CD4-positive, alpha-beta T cell treated with Interleukin-15 for 1 hour (primary cell): ENCODE measurements around the gene CADM2.

Source experiments
- DNase-seq: peaks from one replicate; pipeline ENCODE4 v3.0.0-alpha.2; 2020

CADM2 gene

DNA sequence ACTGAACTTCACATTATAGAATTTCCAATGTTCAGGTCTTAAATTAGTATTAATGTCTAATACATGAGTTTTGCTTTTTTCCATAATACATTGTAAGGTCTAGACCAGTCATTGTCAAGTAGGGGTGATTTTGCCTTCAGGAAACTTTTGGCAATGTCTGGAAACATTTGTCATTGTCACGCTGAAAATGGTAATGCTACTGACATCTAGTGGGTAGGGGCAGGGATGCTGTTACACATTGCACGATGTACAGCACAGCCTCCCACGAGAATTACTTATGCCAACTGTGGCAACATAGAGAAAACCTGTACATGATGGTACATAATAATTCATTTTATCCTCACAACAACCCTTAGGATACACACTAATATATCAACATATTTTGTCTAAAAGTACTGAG is 384.1 kb downstream of the CADM2 start:
- DNase-seq = no peak

DNA sequence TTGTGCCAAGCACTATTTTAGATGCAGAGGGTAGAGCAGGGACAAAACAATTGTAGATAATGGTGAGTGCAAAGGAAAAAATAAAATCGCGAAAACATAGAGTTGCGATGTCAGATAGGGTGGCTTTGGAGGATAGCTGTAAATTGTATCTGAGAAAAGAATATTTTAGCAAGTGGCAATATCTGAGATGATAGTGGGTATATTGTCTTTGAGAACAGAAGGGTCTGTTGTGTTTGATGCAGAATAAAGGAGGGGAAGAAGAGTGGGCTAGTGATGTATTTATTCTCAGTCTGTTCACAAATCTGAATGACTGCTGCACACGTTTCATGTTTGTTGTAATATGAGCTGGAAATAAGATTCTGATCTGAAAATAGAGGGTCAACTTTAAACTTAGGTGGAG is 396.8 kb downstream of the CADM2 start:
- DNase-seq = no peak

DNA sequence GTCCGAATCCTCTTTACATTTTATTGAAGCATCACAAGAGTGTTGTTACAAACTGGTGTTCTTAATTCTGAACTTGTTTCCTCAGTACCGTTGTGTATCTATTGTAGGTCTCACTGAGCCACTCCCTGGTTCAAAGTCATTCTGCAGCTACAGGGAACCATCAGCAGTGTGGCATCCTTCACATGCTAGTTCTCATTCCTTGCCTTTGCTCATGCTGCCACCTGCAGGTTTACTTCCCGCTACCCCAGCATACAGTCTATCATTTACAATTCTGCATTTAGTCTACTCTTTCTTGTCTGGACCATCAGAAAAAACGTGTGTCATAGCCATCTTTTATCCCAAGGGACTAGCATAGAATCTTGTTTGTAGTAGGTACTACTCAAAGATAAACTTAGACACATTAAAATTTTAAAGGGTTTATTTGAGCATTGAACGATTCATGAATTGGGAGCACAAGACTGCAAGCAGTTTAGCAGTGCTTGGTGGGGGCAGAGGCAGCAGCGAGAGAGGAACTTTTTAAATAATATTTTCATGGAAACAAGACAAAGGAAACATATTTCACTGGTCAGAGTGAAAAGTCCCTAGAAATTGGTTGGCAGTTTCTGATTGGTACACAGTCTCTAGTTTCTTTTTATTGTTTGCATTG is 402.1 kb downstream of the CADM2 start:
- no peak for DNase-seq

DNA sequence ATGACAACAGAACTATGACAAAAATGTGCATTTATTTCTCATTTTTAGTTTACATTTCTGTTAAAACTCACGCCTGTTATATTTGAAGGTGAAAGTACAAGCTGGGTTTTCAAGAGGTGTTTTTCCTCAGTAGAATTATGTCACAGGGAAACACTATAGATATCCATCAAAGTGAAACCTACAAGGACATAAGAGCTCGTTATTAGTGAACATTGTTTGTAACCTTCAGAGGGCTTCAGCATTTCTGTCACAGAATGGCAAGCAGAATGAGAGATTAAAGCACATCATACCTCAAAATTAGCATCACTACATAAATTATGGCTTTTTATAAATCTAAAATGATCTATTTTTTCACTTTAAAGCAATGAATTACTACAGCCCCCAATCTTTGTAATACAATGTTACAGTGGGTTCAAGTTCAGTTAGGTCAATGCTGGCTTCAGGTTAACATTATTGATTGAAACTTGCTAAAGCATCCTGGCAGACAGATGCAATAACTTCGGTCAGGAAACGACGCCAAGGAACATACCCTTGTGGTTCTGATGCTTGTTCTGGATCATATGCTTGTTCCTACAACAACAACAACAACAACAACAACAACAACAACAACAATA is 405.6 kb downstream of the CADM2 start:
- DNase-seq = no peak

DNA sequence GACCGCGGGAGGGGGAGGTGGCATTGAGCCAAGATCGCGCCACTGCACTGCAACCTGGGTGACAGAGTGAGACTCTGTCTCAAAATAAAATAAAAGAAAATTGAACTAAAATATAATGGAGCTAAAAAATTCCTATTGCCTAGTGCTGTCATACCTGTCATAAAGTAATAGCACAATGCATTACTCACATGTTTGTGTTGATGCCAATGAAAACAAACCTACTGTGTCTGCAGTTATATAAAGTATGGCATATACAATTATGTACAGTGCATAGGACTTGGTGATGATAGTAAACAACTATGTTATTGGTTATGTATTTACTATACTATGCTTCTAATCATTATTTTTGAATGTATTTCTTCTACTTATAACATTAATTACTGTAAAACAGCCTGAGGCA is 411.6 kb downstream of the CADM2 start:
- no peak for DNase-seq

DNA sequence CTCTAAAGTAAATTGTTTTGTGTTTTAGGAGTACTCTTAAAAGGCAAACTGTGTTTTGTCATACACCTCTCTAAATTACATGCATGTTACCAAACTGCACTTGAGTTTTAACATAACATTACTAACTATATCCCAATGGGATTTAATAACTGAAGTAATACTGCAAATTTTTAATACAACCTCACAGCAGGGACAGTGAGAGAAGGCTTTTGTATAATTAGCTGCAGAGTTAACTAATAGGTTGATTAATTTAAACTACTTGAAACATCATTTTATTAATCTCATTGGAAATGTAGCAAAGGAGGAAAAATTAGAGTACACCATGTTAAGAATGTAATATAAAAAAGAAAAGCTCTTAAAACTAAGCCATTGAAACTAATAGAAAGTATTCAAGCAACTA is 417.3 kb downstream of the CADM2 start:
- no peak for DNase-seq

DNA sequence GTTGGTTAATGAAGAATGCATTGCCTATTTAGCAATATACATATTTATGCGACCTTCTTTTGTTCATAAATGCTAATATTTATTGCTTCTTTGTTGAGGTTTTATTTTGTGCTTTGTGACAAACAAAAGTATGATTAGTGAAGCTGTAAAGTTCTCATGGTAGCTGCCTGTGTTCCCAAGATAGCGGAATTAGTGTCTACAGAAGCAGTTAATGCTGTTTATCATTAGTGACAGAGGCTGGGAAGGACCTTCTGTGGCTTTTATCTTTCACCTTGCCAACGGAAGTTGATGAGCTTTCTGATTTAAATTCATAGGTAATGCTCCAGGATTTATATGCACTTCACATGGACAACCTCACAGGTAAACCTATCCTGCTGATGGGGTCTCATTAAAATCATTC is 418.3 kb downstream of the CADM2 start:
- no peak for DNase-seq

DNA sequence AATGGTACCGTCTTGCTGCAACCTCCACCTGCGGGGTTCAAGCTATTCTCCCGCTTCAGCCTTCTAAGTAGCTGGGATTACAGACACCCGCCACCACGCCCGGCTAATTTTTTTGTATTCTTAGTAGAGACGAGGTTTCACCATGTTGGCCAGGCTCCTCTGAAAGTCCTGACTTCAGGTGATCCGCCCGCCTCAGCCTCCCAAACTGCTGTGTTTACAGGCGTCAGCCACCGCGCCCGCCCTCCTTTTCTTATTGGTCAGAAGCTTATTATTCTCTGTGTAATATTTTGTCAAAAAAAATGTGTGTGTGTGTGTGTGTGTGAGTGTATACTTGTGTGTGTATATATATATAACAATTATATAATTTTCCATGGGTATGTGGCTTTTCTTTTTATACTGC is 425.6 kb downstream of the CADM2 start:
- no peak for DNase-seq

DNA sequence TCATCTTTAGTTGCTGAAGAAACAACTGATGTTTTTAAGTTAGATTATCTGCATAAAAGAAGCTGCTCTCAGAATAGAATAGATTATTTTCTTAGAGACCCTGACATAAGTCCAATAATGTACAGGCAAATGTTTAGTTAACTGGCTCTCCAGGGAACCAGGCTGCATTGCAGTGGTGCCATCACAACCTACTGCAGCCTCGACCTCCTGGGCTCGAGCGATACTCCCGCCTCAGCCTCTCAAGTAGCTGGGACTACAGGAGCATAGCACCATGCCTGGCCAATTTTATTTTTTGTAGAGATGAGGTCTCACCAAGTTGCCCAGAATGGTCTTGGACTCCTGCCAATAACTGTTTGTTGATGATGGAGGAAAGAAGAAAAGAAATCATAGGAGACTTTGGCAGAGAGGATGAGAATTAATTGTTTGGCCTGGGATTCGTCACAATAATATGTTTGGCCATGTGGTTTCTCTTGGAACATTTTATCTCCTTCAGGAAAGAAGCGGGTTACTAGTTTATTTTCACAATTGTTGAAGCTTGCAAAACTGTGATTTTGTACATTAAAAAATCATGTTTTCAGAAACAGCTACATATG is 429.2 kb downstream of the CADM2 start:
- no peak for DNase-seq

DNA sequence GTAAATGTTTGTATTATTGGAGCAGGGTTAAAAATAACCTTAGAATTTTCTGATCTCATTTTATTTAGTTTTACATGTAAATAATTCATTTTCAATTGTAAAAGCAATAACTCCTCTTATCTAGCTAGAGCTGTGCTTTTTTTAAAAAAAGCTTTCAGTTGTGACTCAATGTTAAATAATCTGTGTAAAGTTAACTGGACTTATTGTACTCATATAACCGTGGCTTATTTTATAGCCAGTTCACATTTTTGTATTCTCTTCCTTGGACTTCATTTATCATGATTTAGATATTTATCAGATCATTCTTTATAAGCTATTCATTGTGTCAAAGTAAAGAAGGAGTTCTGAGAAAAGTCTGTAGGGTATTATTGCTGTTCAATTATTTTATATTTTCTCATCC is 435.6 kb downstream of the CADM2 start:
- no peak for DNase-seq

DNA sequence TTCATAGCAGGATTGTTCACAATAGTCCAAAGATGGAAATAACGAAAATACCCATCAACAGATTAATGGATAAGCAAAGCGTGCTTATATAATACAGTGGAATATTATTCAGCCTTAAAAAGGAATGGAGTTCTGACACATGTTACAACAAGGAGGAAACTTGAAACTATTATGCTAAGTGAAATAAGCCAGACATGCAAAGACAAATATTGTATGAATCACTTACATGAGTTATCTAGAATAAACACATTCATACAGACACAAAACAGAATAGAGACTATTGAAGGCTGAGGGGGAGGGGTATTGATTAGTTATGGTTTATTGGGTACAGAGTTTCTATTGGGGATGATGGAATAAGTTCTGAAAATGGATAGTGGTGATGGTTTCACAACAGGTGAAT is 438.6 kb downstream of the CADM2 start:
- DNase-seq = no peak

DNA sequence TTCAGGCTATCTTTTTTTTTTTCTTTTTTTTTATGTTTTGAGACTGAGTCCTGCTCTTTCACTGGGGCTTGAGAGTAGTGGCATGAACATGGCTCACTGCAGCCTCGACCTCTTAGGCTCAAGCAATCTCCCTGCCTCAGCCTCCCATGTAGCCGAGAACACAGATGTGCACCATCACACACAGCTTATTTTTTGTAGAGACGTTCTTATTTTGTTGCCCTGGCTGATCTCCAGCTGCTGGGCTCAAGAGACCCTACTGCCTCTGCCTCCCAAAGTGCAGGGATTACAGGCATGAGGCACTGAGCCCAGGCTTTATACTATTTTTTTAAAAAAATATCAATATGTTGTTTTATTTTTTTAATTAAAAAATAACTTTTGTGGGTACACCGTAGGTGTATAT is 467.3 kb downstream of the CADM2 start:
- DNase-seq = no peak

DNA sequence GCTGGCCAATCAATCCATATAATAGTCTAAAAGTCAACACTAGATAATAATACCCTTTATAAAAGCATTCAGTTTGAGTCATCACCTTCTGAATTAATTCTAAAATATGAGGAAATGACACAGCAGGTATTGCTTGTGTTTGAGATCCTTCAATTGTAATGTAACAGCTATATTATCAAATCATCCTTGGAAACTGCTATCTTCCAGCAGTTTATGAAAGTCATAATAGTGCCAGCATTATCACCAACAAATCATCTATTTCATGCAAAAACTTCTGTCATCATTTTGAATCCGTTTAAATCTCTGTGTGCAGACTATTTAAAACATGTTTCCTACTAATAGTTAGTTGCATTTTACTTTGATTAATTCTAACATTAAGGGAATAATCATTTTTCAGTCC is 468.7 kb downstream of the CADM2 start:
- no peak for DNase-seq

DNA sequence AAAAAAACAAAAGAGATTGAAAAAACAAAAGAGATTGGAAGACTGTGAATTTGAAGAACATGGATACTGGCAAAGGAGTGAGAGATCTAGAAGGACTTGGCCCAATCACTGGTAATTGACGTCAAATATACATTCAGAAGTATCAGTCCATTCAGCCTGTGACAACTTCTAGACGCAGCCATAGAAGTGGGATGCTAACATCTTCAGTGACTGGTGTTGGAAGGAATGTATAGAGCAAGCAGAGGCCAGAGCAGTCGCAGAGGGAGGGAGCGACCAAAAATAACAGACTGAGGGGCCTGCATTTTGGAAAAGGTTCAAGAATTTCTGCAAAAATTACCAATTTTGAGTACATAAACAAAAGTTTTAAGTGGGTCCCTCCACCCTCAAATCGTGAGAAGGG is 473.3 kb downstream of the CADM2 start:
- no peak for DNase-seq

DNA sequence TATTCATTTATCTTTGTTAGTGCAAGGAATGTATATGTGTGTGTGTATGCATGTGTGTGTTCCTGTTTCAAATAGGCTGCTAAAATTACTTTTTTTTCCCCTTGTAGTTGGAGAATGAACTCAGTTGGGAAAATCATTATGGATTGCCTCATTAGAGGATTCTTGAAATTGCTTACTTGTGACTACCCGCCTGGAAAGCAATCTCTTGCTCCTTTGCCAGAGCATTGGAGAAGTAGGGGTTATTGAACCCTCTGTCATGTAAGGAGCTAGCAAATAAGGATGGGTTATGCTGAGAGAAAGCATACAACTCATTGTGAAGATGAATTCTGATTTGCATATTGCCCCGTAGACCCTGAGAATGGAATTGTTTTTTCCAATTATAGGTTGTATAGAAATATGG is 474.5 kb downstream of the CADM2 start:
- no peak for DNase-seq

DNA sequence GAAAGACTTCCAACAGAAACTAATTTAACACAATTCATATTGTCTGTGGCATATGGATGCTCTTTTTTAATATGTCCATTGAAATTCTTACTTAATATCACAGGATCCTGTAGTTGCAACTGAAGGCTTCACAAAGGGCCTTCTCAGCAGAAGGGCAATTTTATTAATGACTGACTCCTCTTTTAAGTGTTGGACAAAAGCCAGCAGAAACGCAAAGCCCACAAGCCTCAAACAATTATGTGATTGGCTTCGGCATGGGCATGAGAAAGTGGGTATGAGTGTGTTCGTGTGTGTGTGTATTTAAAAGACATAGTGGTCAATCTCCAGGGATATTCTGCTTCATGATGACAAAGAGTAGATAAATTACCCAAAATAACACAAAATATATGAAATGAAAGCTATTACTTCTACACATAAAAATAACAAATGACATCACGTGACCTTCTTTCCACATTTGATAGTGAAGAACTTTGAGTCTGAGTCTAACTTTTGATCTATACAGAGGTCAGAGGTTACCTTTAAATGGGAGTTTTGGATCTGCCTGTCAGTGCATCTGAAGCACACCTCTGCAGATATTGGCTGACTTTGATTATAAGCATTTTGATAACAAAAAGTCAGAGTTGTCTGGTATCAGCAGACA is 496.9 kb downstream of the CADM2 start:
- no peak for DNase-seq

DNA sequence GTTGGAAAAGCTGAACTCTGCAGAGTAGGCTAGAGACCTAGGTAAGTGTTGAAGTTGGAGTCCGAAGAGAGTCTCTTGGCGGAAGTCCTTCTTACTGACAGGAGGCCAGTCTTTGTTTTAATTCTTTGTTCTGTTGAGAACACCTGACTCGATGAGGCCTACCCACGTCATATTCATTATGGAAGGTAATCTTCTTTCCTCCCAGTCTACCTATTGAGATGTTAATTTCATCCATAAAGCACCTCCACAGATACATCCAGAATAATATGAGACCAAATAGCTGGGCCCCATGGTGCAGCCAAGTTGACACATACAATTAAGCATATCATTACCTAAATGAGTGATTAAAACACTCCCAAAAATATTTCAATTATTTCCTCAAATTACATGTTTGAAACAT is 515.5 kb downstream of the CADM2 start:
- no peak for DNase-seq

DNA sequence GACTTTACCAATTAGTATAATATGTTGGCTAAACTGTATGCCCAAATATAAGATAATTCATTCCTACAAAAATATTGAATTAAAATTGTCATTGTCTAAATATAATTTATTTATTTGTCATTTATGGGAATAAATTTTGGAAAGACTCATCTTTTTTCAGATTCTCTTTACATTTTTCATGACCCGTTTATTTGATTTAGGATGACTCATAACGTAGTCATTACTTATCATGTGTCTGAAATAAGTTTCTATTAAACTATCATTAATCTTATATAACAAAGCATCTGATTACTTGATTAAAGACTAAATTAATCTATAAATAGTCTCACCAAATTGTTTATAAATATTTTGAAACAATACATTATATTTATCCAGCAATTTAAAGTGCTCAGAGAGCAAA is 516.6 kb downstream of the CADM2 start:
- DNase-seq = no peak

DNA sequence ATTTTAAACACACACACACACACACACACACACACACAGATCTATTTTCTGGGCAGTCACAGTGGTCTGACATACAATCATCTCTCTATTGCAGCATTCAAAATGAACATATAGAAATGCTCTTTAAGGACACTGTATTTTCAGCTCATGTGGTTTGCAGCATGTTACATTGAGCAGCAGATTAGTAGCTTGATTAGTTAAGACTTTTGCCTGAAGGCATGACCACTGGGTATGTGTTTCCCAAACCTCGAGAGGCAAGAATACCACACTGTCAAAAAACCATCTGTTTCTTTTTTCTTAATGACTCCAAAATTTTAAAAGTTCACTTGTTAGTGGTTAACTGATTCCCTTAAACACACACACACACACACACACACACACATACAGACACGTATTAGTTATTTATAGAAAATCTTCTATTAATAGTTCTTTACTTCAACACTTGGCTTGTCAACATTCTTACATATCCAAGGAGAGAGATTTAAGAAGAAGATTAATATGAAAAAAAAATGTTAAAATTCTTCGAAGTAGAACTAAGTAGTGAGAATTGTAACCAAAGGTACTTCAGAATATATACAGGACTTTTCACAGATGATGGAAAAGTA is 518.2 kb downstream of the CADM2 start:
- no peak for DNase-seq

DNA sequence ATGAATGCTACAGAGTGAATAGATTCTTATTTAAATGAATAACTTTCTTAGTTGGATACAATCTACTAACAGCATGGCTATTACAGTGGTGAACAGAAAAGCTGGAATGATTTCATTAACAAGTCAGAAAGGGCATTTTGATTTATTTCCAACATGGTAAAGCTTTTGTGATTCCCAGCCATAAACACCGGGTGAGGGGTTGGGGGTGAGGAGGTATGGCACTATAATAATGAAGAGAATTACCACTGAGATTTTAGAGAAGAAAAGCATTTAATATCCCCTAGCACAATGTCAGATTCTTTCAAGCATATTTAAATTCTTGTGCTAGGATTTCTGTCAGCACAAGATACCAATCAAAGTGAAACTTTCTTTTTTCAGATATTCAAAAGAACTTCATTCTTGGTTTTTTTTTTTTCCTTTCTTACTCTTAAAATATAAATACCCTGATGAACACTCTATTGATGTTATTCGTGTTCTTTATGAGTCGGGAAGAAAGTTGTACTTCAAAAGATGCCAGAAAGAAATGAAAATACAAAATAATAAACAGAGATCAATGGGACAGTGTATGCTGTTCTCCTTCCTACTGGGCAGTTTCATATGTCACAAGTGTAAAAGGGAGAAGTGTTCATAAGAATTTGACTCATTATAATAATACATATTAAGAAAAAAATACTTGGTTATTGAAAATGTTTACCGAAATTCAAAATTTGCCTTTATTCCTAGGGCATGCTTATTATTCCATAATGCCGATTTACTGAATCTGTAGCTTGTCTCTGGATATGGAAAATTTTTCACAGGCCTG is 522.8 kb downstream of the CADM2 start:
- no peak for DNase-seq

DNA sequence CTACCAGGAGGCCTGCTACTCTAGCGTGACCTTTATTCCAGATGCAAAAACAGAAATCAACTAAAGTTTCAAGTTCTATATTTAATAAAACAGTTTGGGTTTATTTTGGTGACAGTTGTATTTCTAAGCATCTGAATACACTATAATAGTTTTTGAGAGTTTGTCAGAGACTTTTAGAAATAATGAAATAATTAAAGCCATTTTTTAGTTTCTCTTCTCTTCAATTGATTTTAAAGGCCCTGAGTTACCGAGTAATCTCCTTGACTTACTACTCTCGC is 523.4 kb downstream of the CADM2 start:
- DNase-seq = no peak

DNA sequence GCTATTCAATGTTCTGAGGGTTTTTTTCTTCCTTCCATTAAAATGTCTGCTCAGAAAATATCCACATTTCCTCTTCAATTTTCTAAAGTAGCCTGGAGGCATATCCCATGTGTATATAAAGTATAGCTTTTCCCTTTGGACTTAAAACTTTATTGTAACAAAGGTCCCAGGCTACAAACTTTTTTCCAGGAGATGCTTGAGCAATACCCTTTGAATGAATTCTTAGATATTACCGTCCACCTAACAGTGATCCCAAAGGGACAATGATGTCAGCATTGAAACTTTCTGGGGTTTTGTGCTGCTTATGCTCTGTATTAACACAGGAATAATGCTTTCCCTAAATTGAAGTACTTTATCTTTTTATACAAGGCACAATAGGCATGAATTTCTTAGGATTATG is 525.2 kb downstream of the CADM2 start:
- DNase-seq = no peak

DNA sequence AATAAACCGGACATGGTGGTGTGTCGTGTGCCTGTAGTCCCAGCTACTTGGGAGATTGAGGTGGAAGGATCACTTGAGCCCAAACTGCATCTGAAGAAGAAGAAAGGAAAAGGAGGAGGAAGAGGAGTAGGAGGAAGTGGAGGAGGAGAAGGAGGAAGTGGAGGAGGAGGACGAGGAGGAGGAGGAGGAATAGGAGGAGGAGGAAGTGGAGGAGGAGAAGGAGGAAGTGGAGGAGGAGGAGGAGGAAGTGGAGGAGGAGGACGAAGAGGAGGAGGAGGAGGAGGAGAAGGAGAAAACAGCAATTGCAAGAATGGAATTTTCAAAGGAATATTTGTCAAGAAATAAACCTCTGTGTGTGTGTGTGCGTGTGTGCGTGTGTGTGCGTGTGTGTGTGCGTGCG is 528.6 kb downstream of the CADM2 start:
- DNase-seq = no peak
